ENCODE data around the gene FNDC3B. TPM values are rescaled to one million over a fixed set of nuclear protein-coding genes. Genes with fewer than 3 reads are reported as not detected.
A peak's percentile ranks its signal among the peaks of the same experiment; 100 is the strongest.

The FNDC3B gene
- total RNA-seq, 1 donor from 2014 or later, result 56.1 TPM

DNA sequence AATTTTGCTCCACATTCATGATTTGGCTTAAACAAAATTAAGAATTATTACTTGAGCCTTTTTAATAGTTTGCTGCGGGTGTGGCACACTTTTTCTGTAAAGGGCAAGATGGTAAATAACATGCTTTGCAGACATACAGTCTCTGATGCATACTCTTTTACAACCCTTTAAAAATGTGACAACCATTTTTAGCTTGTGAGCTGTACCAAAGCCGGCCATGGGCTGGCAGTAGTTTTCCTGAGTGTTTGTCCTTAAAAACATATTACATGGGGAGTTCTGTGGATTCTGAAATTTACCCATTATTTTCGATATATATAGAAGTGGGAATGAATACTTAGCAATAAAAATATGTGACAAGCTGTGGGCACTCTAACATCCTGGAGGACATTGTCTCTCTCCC, 163.4 kb downstream of the FNDC3B start:
- ATAC-seq (ENCODE audit: poor library complexity), result no peak
- DNase-seq, result no peak
- intact Hi-C loops (cut with DNase I), result loop anchor here (10.0 kb wide), 1 partner anchor 158 kb away; no protein-coding TSS in a partner anchor

DNA sequence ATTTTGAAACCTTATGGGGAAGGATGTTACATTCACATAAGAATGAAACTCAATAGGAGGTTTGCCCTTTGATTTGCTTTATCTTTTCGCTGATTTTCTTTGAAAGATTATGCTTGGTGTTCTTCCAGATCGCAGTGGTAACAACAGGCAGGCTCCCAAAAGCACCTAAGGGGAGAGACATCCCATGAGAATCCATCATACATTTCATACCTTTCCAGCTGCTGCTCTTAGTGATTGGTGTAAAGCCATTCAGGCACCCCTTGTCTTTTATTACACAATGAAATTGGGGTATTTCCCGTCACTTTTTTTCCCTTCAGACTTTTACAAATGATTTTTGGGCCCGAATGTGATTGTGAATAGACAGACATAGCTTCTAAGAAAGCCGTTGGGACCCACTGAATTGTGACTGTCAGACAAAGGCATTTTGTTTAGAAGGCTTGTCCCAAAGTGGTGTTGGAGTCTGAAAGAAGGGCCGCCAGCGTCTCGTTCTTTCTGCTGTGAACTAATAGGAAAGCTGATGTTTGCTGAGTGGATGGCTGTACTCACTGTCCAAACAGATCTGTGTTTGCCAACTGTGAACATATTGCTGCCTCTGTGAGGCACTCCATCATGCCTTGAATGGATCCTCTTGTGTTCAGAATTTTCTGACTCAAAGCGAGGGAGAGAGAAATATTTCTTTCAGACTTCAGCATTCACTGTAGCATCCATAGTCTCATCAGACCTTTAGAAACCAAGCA, 164.3 kb downstream of the FNDC3B start:
- intact Hi-C loops (cut with DNase I), result loop anchor here (10.0 kb wide), 1 partner anchor 159 kb away; no protein-coding TSS in a partner anchor
- peak; percentile 24 for ATAC-seq (ENCODE audit: poor library complexity)
- peak; percentile 44 for DNase-seq

DNA sequence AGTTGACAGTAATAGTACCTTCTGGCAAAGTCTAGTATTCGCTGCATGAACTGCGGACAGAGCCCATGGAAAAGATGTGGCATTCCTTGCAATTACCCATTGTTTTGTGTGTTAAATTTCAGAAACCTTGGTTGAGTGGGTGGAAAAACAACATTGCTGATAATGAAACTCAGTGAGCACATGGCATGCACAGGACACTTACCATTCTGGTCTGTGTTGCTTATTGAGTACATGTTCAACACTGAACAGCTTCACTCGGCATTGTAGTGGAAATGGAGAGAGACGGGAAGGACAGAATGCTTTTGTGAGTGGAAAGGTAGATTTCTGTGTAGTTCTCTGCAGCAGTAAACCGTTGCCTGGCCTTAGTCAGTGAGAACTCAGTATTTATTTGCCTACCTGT, 165.3 kb downstream of the FNDC3B start:
- no peak for DNase-seq
- ATAC-seq (ENCODE audit: poor library complexity), result no peak
- intact Hi-C loops (cut with DNase I), result loop anchor here (10.0 kb wide), 1 partner anchor 160 kb away; no protein-coding TSS in a partner anchor

DNA sequence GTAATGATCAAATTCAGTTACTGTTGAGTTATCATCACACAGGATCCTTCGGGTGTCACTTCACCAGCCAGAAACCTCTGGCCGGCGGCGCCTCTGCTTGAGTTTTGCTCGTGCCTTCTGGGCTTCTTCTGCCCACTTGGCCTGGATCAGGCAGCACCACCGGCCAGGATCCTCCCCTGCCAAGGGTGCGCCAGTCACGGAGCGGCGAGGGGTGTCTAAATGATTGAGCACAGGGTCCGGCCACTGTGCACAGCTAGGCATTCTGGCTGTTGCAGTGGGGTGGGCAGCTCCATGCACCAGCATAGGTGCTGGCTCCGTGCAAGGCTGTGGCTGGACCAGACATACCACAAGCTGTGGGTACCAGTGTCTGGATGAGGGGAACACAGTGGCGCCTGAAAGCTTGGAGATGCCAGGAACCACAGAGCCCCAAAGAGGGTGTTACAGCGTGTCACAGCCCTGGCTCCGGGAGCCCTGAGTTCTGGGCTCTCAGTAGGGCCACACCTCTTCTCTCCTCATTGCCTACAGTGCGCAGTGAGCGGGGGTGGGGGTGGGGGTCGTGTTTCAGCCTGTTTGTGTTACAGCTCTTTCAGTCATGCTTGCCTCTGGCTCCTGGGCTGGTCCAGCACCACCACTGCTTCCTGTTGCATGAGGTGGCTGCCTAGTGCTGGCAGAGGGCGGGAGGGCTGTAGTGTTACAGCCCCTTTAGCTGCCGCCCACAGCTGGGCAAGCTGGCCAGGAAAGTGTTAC, 169.4 kb downstream of the FNDC3B start:
- intact Hi-C loops (cut with DNase I), result loop anchor here (10.0 kb wide), 1 partner anchor 164 kb away; no protein-coding TSS in a partner anchor
- DNase-seq, result no peak
- peak; percentile 4 for ATAC-seq (ENCODE audit: poor library complexity)

- intact Hi-C loops (cut with DNase I), result loop anchor here (10.0 kb wide), 1 partner anchor 165 kb away; no protein-coding TSS in a partner anchor
- peak; percentile 73 for DNase-seq
- peak; percentile 86 for ATAC-seq (ENCODE audit: poor library complexity)
These were observed 170.2 kb downstream of the FNDC3B start for GRCh38 chr3:172209333-172210321.

- no peak for DNase-seq
- ATAC-seq (ENCODE audit: poor library complexity), result no peak
- intact Hi-C loops (cut with DNase I), result no loop called here
These were observed 171.0 kb downstream of the FNDC3B start for GRCh38 chr3:172210355-172210754.

GRCh38 chr3:172211123-172211522, 171.7 kb downstream of the FNDC3B start:
- intact Hi-C loops (cut with DNase I), result no loop called here
- ATAC-seq (ENCODE audit: poor library complexity), result no peak

DNA sequence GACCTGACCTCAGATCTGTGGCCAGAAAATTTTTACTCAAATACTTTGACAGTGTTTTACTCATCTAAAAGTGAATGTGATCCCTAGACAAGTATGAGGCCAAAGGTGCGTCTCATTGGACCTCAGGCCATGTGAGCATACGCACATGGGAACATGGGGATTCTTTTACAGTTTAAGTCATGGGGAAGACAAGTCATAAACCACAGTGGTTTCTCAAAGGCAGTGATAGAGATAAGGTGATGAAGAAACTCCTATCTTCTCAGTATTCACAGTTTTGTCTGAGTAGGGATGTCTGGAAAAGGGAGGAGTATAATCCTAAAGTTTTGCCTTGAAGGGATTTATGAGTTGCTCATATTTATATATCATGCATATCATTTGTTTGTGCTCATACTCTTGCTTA, 173.8 kb downstream of the FNDC3B start:
- DNase-seq, result no peak
- intact Hi-C loops (cut with DNase I), result no loop called here
- no peak for ATAC-seq (ENCODE audit: poor library complexity)

More at GRCh38 chr3:172211123-172211522, 171.7 kb downstream of the FNDC3B start:
- no peak for DNase-seq

DNA sequence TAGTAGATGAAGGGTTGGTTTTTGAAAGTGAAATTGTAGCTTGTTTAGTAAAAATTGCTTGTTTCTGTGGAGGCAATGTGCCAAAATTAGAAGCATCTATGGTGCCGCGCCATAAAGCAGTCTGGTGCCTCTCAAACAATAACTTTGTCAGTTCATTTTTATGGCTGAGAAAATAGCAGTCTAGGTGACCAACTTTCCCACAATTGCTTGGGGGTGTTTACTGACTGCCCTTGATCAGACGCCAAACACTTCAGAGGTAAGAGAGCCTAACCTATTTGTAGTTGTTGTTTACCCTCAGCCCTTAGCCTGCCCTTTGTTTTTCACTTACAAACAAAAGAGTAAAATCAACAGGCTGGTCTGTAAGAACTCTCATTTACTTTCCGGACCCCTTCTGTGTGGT, 174.5 kb downstream of the FNDC3B start:
- DNase-seq (no peak), ATAC-seq (ENCODE audit: poor library complexity) (no peak)
- intact Hi-C loops (cut with DNase I), result no loop called here

DNA sequence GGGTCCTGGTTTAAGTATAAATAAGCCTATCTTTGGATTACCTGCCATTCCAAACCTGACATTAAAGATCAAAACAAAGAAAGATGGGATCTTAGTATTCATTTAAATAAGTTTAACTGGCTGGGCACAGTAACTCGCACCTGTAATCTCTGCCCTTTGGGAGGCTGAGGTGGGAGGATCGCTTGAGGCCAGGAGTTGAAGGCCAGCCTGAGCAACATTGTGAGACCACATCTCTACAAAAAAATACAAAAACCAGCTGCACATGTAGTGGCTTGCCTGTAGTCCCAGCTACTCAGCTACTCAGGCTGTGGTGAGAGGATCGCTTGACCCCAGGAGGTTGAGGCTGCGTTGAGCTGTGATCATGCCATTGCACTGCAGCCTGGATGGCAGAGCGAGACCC, 176.9 kb downstream of the FNDC3B start:
- no peak for DNase-seq
- intact Hi-C loops (cut with DNase I), result no loop called here
- ATAC-seq (ENCODE audit: poor library complexity), result no peak

- intact Hi-C loops (cut with DNase I), result no loop called here
- DNase-seq (no peak), ATAC-seq (ENCODE audit: poor library complexity) (no peak)
These were observed 177.5 kb downstream of the FNDC3B start for GRCh38 chr3:172216911-172217310.

DNA sequence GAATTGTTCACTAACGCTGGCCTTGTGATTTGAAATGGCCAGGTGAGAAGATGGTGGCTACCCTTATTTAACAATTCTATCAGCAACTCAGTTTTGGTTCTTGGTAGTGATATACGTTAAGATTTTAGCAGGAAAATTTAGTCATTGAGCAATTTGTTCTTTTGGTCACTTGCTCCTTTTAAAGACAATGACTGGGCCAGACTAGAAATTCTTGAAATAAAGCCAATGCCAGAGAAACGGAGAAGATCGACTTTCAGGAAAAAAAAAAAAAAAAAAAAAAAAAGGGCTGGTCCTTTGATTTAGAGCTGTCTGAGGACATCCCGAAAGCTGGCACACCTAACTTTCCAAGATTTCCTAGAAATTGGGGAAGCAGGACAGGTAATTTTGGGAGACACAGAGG, 178.5 kb downstream of the FNDC3B start:
- ATAC-seq (ENCODE audit: poor library complexity), result no peak
- intact Hi-C loops (cut with DNase I), result no loop called here
- no peak for DNase-seq

- ATAC-seq (ENCODE audit: poor library complexity), result no peak
- no peak for DNase-seq
- intact Hi-C loops (cut with DNase I), result no loop called here
These were observed 179.3 kb downstream of the FNDC3B start for GRCh38 chr3:172218350-172219323.

DNA sequence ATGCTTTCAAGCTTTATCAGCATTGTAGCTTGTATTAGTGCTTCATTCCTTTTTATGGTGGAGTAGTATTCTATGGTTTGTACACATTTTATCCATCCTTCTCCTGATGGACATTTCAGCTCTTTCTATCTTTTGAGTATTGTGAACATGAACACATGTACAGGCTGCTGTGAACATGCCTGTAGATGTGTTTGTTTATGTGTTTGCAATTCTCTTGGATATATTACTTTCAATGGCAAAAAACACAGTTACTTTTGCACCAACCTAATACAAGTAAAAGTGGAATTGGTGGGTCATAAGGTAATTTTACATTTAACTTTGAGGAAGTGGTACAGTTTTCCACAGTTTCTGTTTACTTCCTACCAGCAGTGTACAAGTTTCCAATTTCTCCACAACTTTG, 180.4 kb downstream of the FNDC3B start:
- DNase-seq, result no peak
- intact Hi-C loops (cut with DNase I), result no loop called here
- no peak for ATAC-seq (ENCODE audit: poor library complexity)

DNA sequence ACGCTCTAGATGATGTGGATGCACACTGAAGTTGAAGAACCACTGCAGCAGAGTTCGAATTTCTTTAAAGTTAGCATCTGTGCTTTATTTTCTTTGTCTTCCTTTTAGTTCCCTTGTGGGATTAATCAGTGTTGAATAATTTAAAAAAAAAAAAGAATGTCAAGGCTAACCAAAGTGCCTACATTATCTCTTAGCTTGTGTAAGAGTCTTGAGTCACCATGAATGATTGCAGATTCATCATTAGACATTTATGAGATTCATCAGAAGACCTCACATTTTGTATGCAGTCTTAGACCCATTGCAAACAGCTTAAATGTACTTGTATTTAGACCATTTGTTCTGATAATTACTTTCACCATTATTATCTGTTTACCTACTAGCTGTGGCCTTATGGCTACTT, 182.2 kb downstream of the FNDC3B start:
- ATAC-seq (ENCODE audit: poor library complexity) (no peak), DNase-seq (no peak)
- intact Hi-C loops (cut with DNase I), result no loop called here

DNA sequence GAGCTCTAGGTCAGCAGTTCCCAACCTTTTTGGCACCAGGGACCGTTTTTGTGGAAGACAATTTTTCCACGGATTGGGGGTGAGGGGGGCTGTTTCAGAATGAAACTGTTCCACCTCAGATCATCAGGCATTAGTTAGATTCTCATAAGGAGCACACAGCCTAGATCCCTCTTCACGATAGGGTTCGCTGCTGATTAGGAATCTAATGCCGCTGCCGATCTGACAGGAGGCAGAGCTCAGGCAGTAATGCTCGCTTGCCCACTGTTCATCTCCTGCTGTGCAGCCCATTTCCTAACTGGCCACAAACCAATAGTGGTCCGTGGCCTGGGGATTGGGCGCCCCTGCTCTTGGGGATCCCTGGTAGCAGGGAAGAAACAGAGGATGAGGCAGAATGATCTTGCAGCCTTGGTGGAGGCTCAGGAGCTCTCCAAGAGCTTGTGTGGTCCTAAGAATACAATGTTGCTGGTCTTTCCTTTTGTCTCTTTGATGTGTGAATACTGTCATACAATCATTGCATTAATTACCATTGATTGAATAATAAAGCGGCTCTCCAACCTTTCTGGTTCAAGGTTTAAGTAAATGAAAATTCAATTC, 183.2 kb downstream of the FNDC3B start:
- no peak for DNase-seq
- no peak for ATAC-seq (ENCODE audit: poor library complexity)
- intact Hi-C loops (cut with DNase I), result no loop called here

- ATAC-seq (ENCODE audit: poor library complexity), result no peak
- intact Hi-C loops (cut with DNase I), result no loop called here
- no peak for DNase-seq
These were observed 184.5 kb downstream of the FNDC3B start for GRCh38 chr3:172223870-172224269.
